ENCODE measurements around the gene CHD5.
A peak's percentile ranks its signal among the peaks of the same experiment; 100 is the strongest.

CHD5 gene

DNA sequence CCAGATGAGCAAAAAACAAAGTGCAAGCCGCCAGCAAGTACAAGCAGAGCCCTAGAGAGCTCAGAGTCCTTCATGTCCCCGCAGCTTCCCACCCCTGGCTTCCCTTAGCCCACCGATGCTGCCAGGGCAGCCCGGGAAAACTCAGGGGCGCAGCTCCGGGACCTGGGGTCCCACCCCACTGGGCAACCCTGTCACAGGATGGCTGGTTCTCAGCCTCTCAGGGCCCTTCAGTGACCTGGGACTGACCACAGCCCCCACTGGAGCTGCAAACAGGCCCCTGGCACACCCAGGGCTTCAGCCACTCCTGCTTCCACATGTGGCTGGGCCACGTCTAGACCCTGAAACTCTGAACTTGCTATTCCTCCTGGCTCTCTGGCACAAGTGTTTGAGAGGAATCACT lies 49.5 kb downstream of the CHD5 start:
- no peak for DNase-seq (ENCODE audit: low spot score)

DNA sequence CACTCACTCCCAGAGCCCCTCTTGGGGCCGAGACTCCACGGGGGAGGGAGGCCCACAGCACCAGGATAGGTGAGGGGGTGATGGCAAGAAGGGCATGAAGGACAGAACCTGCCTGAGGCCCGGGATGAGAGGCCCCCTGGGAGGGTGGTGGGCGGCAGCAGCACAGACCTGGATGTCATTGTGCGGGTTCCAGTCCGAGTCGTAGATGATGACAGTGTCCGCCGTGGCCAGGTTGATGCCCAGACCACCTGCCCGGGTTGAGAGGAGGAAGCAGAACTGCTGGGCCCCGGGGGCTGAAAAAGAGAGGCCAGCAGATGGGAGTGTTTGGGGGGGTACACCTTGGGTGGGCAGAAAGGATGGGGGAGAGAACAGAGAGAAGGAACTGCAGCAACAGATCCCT lies 50.1 kb downstream of the CHD5 start:
- no peak for DNase-seq (ENCODE audit: low spot score)

DNA sequence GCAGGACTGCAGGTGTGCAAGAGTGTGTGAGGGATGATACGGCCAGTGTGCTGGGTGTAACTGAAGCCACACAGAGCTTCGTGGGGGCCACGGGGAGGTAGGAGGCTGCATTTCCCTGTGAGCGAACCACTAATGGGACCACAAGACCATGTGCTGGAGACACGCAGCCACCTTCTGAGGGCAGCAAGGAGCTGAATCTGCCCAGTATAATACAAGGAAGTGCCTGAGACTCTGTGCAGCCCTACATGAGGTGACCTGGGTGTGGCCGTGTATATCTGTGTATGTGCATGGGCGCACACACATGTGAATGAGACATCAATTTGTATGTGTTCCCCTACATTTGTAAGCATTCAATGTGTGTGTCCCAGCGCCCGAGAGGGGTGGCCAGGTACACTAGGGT lies 50.8 kb downstream of the CHD5 start:
- no peak for DNase-seq (ENCODE audit: low spot score)

DNA sequence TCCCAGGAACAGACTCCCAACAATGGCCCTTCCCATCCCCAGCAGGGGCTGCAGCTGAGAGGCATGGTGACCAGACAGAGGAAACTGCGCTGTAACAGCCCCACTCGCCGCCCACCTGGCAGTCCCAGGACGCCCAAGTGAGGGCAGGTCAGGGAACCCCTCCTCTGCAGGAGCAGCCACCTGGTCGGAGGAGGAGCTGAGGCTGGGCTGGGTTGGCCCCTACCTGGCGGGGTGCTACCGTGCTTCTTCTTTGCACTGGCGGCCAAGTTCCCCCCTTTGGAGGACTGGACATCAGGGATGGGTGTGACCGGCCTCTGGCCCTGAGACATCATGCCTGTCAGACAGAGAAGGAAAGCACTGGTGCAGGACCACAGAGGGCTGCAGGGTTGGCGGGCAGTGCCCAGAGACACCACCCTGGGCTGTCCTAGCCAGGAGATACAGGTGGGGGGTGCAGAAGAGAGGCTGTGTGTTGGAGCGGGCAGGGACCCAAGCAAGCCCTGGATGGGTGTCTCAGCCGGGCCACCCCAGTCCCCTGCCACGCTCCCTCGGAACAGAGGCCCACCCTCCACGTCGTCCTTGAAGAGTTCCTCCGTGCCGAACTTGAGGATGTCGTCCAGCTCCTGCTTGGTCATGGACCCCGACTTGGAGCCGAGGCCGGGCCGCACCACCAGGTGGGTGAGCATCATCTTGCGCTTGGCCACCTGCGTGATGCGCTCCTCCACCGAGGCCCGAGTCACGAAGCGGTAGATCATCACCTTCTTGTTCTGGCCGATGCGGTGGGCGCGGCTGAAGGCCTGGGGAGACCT lies 51.6 kb downstream of the CHD5 start:
- no peak for DNase-seq (ENCODE audit: low spot score)

DNA sequence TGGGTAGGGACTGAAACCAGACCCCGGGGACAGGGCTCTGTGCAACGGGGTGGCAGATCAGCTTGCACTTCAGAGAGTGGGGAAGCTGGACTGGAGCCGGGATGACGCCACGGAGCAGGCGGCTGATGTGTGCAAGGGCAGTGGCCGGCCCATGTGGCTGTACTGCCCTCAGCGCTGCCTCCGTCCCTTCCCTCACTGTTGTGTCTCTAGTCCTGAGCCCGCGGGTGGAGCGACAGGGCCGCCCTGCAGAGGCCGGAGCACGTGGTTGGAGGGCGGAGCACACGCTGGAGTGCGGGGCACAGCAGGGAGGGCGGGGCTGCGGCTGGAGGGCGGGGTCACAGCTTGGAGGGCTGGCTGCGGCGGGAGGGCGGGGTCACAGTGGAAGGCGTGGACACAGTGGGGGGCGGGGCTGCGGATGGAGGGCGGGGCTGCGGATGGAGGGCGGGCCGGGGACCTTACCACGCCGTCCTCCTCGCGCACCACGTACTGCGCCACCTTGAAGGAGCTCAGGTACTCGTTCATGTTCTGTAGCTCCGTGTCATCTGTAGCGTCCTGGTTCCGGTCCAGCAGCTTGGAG lies 52.4 kb downstream of the CHD5 start:
- DNase-seq (ENCODE audit: low spot score), result peak; percentile 86

DNA sequence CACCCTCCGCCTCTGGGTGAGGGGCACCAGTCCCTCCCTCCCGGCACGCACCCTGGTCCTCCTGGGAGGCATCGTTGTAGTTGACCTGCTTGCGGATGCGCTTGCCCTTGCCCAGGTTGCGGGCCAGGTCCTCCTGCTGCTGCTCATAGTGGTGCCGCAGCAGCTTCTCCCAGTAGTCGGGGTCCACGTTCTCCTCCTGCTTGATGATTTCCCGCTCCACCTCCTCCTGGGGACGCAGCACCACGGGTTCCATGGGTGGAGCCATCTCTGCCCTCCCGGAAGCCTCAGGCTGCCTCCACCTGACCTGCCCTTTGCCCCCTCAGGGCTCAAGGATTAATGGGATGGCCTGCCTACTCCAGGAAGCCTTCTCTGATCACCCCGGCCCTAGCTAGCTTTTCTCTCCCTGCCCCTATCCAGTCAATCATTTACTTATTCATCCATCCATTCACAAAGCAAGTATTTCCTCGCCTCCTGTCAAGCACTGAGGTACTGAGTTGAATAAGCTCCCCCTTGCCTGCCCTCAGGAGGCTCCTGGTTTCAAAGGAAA lies 53.5 kb downstream of the CHD5 start:
- no peak for DNase-seq (ENCODE audit: low spot score)

DNA sequence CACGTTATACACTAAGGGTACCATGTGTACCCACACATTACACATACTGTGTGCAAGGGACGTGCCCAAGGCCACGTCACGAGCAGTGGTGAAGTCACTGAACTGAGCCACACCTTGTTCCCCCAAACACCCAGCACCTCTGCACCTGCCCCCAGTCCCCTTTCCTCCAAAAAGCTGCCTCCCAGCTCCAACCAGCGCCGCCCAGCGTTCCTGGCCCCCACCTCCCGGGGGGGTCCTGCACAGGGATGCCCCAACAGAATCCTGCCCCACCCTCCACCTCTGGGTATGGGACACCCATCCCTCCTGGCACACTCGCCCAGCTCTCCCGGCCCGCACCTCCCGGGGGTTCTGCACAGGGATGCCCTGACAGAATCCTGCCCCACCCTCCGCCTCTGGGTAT lies 54.1 kb downstream of the CHD5 start:
- no peak for DNase-seq (ENCODE audit: low spot score)

DNA sequence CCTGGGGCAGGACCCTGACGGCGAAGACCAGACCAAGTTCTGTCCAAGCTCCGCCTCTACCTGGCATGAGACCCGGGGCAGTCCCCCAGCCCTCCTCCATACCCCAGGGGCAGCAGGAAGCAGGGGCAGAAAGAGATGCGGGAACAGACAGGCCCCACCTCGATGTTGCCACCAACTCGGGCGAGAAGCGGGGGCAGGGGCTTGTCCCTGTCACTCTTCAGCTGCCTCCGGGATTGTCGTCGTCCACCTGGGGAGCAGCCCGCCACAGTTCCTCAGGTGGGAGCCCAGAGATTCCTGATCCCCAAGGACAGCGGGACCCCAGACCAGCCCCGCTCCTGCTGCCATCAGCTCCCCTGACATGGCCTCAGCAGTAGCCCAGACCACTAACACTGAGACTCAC lies 54.8 kb downstream of the CHD5 start:
- DNase-seq (ENCODE audit: low spot score), result no peak

DNA sequence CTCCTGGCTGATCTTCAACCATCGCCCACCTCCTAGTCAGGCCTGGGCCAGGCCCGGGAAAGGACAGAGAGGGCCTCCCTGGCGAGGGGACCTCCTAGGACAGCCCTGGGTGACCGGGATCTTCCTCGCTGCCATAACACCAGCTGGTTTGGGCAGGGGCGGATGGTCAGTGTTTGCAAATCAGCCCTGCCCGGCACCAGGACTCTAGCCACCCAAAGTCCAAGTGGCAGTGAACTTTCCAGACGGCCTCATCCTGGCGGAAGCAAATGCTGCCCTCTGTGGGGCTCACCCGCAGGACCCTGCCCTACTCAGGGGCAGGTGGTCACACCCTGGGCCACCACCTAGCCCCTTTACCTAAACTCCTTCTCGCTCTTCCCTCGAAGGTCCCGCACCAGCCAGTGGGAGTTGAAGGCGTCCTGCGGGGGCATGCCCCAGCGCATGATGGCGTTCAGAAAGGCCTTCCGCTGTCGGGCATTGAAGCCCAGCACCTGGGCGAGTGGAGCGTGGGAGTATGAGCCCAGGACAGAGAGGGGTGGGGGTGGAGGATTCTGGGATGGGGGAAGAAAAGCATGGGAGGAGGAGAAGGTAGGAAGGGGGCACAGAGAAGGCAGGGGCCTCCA lies 55.3 kb downstream of the CHD5 start:
- DNase-seq (ENCODE audit: low spot score), result no peak

DNA sequence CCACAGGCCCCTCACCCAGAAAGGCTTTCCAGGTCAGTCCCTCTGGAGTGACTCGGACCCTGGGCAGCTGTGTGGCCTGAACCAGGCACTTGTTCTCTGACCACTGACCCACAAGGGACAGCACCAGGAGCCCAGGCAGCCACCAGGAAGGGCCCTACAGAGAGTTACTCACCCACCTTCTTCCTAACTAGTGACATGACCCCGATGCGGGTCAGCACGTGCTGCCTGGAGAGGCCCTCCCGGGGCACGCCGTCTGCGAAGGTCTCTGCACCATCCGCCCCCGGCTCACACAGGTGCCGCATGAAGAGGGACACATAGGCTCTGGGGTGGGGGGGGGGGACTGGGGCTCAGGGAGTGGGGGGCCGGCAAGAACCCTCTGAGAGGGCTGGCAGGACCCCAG lies 55.8 kb downstream of the CHD5 start:
- no peak for DNase-seq (ENCODE audit: low spot score)

DNA sequence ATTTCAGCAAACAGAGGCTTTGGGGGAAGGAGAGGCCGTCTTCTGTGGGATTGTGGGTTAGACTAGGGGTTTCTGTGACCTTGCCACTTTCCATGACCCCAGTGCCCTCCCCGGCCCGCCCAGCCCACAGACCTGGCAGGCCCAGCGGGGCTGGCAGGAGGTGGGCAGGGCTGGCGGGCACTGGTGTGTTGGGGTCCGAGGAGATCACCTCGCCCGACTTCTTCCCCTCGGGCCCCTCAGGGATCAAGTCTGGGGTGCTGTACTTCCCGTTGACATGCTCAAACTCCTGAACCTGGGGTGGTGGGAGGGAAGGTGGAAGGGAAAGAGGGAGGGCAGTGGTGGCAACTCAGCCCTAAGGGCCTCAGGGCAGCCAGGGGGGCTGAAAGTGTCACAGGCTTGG lies 56.3 kb downstream of the CHD5 start:
- no peak for DNase-seq (ENCODE audit: low spot score)

DNA sequence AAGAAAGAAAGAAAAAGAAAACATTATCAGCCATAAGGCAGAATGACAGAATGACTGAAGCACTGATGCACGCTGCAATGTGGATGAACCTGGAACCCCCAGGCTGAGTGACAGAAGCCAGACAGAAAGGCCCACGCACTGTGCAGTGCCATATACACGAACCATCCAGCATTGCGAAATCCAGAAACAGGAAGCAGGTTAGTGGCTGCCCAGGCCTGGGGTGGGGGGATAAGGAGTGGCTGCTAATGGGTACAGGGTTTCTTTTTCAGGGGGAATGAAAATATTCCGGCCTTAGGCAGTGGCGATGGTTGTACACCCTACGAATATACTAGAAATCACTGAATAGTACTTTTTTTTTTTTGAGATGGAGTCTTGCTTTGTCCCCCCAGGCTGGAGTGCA lies 57.0 kb downstream of the CHD5 start:
- DNase-seq (ENCODE audit: low spot score), result no peak

DNA sequence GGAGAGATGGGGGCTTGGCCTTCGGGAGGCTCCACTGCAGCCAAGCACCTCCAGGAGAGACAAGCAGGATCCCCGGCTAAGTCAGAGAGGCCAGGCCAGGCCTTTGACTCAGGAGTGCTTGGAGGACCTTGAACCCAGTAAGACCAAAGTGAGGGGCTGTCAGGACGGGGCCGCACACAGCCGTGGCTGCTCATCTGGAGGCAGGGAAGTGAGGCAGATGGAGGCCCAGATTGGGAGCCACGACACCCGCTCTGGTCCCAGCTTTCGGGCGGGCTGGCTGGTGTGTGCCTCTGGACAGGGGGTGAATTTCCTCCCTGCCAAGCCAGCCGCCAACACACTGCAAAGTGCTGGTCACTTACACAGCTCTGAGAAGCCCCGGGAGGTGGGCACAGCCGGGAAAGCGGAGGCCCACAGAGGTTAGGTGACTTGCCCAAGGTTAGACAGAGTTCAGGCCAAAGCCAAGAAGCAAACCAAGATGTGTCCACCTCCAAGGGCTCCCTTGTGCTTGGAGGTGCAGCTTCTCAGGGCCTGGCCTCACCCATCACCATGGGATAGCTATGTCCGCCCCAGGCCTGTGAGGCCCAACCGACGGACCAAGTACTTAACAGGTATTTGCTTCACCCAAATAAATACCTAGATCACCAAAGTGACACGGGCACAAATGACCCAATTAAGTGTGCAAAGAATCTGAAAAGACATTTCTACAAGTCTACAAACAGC lies 58.3 kb downstream of the CHD5 start:
- DNase-seq (ENCODE audit: low spot score), result no peak

DNA sequence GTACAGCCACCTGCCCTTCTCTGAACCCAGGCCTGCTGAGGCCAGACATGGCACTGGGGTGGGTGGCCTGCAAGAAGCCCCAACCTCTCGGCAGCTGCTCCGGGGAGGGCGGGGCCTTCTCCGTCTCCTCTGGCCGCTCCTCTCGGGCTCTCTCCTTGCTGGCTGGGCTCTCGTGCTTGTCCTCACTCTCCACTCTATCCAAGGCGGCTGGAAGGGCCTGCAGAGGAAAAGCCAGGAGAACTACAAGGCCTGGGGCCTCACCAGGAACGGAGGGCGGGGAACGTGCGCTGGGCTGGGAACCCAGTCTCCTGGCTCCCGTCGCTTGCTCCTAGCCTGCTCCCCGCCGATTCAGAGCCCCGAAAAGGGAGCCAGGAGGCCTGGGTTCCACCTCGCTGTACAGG lies 59.1 kb downstream of the CHD5 start:
- DNase-seq (ENCODE audit: low spot score), result no peak

DNA sequence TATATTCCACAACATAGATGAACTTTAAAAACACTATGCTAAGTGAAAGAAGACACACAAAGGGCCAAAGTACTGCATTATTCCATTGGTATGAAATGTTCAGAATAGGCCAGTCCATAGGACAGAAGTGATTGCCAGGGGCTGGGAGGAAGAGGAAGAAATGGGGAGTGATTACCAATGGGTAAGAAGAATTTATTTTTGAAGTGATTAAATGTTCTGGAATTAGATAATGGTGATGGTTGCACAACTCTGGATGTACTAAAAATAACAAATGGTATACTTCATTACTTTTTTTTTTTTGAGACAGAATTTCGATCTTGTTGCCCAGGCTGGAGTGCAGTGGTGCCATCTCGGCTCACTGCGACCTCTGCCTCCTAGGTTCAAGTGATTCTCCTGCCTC lies 61.7 kb downstream of the CHD5 start:
- no peak for DNase-seq (ENCODE audit: low spot score)

DNA sequence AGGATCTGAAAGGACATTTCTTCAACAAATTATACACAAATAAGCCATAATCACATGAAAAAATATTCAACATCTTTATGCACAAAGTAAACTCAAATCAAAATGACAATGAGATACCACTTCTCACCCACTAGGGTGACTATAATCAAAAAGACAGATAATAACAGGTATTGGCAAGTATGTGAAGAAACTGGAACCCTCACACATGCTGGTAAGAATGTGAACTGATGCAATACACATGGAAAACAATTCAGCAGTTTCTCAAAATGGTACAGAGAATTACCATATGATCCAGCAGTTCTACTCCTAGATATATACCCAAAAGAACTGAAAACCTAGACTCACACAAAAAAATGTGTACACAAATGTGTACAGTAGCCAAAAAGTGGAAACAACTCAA lies 62.5 kb downstream of the CHD5 start:
- DNase-seq (ENCODE audit: low spot score), result no peak

DNA sequence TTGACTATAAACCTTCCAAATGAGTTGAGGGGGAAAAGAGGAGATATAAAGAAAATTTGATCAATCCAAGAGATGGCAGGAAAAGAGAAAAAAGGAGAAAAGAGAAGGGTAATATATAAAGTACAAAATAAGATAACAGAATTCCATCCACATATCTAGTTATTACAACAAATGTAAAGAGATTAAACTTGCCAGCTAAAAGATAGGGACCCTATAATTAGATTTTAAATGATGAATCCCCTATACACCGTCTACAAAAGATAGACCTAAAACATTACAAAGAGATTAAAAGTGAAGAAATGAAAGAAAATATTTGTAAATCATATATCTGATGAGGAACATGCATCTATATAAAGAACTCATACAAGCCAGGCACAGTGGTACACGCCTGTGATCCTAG lies 63.1 kb downstream of the CHD5 start:
- no peak for DNase-seq (ENCODE audit: low spot score)

DNA sequence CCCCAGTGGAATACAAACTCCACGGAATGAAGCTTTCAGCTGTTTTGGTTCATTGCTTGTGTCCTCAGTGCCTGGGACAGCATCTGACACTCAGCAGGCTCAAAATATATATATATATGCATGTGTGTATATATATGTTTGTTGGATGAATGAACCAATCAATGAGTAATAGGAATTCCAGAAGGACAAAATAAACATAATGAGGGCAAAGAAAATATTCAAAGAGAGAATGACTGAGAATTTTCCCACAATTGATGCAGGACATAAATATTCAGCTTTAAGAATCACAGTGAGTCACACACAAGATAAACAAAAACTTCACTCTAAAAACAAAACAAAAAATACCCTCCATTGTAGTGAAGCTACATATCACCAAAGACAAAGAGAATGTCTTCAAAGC lies 64.0 kb downstream of the CHD5 start:
- no peak for DNase-seq (ENCODE audit: low spot score)

DNA sequence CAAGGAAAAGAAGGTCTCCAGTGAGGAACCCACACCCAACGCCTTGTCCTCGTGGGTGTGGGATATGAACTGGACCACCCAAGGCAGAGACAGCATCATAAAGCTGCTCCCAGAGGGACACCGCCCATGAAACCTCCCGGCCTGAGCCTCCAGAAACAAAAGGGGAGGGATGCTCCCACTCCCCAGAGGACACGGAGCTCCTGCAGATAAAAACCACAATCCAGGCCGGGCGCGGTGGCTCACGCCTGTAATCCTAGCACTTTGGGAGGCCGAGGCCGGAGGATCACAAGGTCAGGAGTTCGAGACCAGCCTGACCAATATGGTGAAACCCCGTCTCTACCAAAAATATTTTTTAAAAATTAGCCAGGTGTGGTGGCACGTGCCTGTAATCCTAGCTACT lies 66.4 kb downstream of the CHD5 start:
- no peak for DNase-seq (ENCODE audit: low spot score)

DNA sequence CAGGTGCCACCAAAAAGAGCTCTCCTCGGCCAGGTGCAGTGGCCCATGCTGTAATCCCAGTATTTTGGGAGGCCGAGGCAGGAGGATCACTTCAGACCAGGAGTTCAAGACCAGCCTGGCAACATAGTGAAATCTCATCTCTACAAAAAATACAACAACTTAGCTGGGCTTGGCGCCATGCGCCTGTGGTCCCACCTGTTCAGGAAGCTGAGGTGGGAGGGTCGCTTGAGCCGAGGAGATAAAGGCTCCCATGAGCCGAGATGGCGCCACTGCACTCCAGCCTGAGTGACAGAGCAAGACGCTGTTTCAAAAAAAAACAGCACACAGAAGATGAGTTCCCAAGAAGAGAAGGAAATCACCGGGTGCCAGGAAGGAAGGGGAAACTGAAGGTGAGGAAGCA lies 67.0 kb downstream of the CHD5 start:
- no peak for DNase-seq (ENCODE audit: low spot score)

DNA sequence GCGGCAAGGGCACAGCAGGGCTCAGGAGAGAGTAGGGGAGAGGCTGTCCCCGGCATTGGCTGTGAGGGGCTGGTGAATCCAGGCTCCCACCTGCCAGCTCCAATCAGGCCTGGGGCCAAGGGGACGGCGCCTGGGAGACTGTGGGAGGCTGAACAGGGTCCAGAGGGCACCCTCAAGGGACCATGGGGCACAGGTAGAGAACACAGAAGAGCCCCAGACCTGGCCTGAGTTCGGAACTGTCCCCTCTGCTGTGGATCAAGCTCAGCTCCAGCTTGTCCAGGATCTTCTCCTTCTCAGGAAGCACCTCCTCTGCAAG lies 67.5 kb downstream of the CHD5 start:
- no peak for DNase-seq (ENCODE audit: low spot score)

DNA sequence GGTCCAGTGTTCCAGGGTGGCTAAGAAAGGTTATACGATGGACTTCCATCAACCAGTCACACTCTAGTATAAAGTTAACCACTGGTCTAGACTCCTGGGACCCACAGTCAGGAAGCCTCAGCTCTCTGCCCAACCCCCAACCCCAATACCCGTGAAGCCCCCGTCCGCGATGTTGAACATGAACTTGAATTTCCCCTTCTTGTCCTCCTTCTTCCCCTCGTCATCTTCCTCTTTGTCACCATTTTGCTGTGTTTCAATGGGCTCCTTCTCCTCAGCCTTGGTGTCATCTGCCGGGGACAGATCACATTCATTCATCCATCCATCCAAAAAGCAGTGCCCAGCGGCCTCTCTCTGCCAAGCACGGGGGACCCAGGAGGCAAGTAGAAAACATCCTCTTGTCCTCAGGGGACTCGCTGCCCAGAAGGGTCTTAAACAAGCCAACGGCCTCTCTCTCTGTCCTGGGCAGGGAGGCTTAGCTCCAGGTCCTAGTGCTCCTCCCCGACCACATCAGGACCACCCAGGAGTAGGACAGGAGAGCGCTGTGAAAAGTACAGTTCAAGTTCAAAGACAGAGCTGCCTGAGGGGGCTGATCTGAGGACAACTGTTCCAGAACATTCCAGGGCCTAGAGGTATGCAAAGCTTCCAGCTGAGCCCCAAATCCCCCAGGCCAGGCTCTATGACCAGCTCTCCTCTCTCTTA lies 68.0 kb downstream of the CHD5 start:
- DNase-seq (ENCODE audit: low spot score), result no peak
